Fibroblast of lung (primary cell): ENCODE results near the gene CMIP. TPM values are rescaled to one million over a fixed set of nuclear protein-coding genes. Genes with fewer than 3 reads are reported as not detected.

Source experiments
- DNase-seq, 2 donors: peaks; one replicate each; pipeline versions ENCODE4 v3.0.0 to v3.0.0-alpha.2; 2010; ENCODE audit warnings: low read depth in 2 of 2
- H2AFZ ChIP-seq: 2 replicates; pipeline ENCODE4 v1.5.1; 2012; ENCODE audit warnings: low read length, control low read depth, inconsistent platforms
- H3K27ac ChIP-seq: 2 replicates; pipeline ENCODE4 v1.5.1; 2011; ENCODE audit warnings: low read length, control low read depth; ENCODE audit not compliant: insufficient read depth
- H3K27me3 ChIP-seq: 2 replicates; pipeline ENCODE4 v1.5.1; 2011; ENCODE audit warnings: mild to moderate bottlenecking, low read length; ENCODE audit not compliant: control insufficient read depth, insufficient read depth
- H3K36me3 ChIP-seq: 2 replicates; pipeline ENCODE4 v1.5.1; 2011; ENCODE audit warnings: low read length; ENCODE audit not compliant: control insufficient read depth, insufficient read depth
- H3K4me1 ChIP-seq: 2 replicates; pipeline ENCODE4 v1.5.1; 2011; ENCODE audit warnings: low read length; ENCODE audit not compliant: control insufficient read depth, insufficient read depth; ENCODE audit errors: extremely low read depth
- H3K4me2 ChIP-seq: 2 replicates; pipeline ENCODE4 v1.5.1; 2011; ENCODE audit warnings: low read length, control low read depth; ENCODE audit not compliant: insufficient read depth; ENCODE audit errors: extremely low read depth
- H3K4me3 ChIP-seq, 4 experiments: fragments of 200-600 bp in 1 of 4; sonication (generic) in 1 of 4; replicated peaks in 1 of 4; 2 replicates each; pipeline ENCODE4 v1.5.1; 2011 to 2016; ENCODE audit warnings: low read length in 4 of 4, low read depth in 3 of 4, mild to moderate bottlenecking in 3 of 4, control low read depth in 2 of 4, inconsistent platforms in 1 of 4, mixed read lengths in 1 of 4; ENCODE audit not compliant: insufficient read depth in 1 of 4; ENCODE audit errors: control extremely low read depth in 1 of 4
- H3K79me2 ChIP-seq: 2 replicates; pipeline ENCODE4 v1.5.1; 2012; ENCODE audit warnings: mild to moderate bottlenecking, low read length, inconsistent platforms; ENCODE audit not compliant: control insufficient read depth, insufficient read depth
- H3K9ac ChIP-seq: 2 replicates; pipeline ENCODE4 v1.5.1; 2011; ENCODE audit warnings: mild to moderate bottlenecking, low read length, control low read depth; ENCODE audit not compliant: insufficient read depth
- H3K9me3 ChIP-seq: 2 replicates; pipeline ENCODE4 v1.5.1; 2012; ENCODE audit warnings: low read depth, low read length; ENCODE audit not compliant: control insufficient read depth, insufficient read depth
- H4K20me1 ChIP-seq: 2 replicates; pipeline ENCODE4 v1.5.1; 2011; ENCODE audit warnings: low read length; ENCODE audit not compliant: control insufficient read depth, insufficient read depth; ENCODE audit errors: extremely low read depth
- CTCF ChIP-seq, 2 donors: IDR thresholded peaks in 1 of 2; conservative IDR thresholded peaks in 1 of 2; 1 replicate in 1 of 2; 2 replicates in 1 of 2; pipeline ENCODE4 v1.5.1; 2011 to 2012; ENCODE audit warnings: low read length in 2 of 2, control low read depth in 1 of 2, inconsistent platforms in 1 of 2, low read depth in 1 of 2, mild to moderate bottlenecking in 1 of 2
- EZH2 ChIP-seq: IDR thresholded peaks from 2 replicates; pipeline ENCODE4 v1.5.1; 2012; ENCODE audit warnings: low read length, control low read depth, mild to moderate bottlenecking; ENCODE audit errors: missing control alignments
- polyA plus RNA-seq, 2 donors: library from polyadenylated mRNA; depleted of rRNA in 1 of 2; stranded (reverse) in 1 of 2; unstranded in 1 of 2; fragments of >200 nt; gene quantifications; 2 replicates each; pipeline ENCODE4 v1.2.1, GENCODE V29; 2011 to 2012; ENCODE audit warnings: missing spikeins in 1 of 2
- total RNA-seq: library from RNA; depleted of rRNA; stranded (reverse); fragments of >200 nt; gene quantifications from 2 replicates; pipeline ENCODE4 v1.2.1, GENCODE V29; 2014

The CMIP gene
- total and polyA plus RNA-seq, 2 donors (not counting 1 experiment from before 2014, with no cell fraction given) = 1.9 to 5.1 TPM

- peaks cover 5% of the 10 kb centered on the region for H3K79me2 ChIP-seq
- DNase-seq = no peak
- no peaks in the 10 kb centered on the region for H4K20me1 ChIP-seq
- H3K36me3 ChIP-seq = no peaks in the 10 kb centered on the region
- no peak overlapping the region for H3K4me2 ChIP-seq
- H2AFZ ChIP-seq = no peak overlapping the region
- H3K9ac ChIP-seq = no peak overlapping the region
- no peaks in the 10 kb centered on the region for H3K9me3 ChIP-seq
- no peaks in the 10 kb centered on the region for H3K27me3 ChIP-seq
- TF ChIP-seq CTCF (conservative IDR thresholded peaks at IDR 0.05 in 1 of 2, IDR thresholded peaks at IDR 0.05 in 1 of 2; ENCODE audit: low read depth in 1 of 2, low read length in 2 of 2) = no peak
- TF ChIP-seq EZH2 = no peak
- H3K4me3 ChIP-seq = no peak overlapping the region
- peaks cover 2% of the 10 kb centered on the region for H3K4me1 ChIP-seq
- no peak overlapping the region for H3K27ac ChIP-seq
Observed at GRCh38 chr16:81464279-81464678, 19.7 kb downstream of the CMIP start.

- no peak for DNase-seq
- Histone ChIP-seq H3K9me3 (no peaks in the 10 kb centered on the region), H3K4me3 (no peak overlapping the region), H2AFZ (no peak overlapping the region), H3K27me3 (no peaks in the 10 kb centered on the region), H3K79me2 (peaks cover 5% of the 10 kb centered on the region), H3K4me1 (peaks cover 2% of the 10 kb centered on the region), H4K20me1 (no peaks in the 10 kb centered on the region), H3K9ac (no peak overlapping the region), H3K36me3 (no peaks in the 10 kb centered on the region), H3K27ac (no peak overlapping the region), H3K4me2 (no peak overlapping the region)
- no peak for TF ChIP-seq EZH2
- no peak for TF ChIP-seq CTCF (conservative IDR thresholded peaks at IDR 0.05 in 1 of 2, IDR thresholded peaks at IDR 0.05 in 1 of 2; ENCODE audit: low read depth in 1 of 2, low read length in 2 of 2)
Observed at GRCh38 chr16:81465375-81465943, 20.9 kb downstream of the CMIP start.

DNA sequence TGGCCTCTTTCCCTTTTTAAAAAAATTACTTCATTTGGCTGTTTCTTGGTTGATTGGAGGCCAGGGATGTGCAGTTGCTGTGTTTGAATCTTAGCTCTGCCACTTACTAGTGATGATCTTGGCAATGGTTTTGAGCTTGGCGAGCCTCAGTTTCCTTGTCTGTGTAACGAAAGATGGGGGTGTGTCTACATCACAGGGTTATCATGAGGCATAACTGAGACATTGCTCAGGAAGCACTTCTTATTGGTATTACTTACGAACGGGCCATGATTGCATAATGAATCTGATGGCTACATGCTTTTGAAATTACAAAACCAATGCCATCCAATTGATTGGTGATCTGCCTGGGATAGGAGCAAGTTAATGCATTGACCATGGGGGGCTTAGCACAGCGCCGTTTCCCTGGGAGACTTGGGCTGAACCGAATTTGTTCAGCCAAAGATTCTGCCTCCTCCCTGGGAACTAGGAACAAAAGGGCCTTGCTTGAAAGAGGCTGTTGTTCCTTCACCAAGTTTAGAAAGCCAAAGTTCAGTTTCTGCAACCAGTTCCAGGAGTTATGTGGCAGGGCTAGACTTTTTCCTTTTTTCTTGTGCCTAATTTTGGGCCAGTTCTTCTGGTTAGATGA is 21.9 kb downstream of the CMIP start:
- DNase-seq = peak; percentile 53 to 58
- Histone ChIP-seq H4K20me1 (no peaks in the 10 kb centered on the region), H3K4me3 (no peak overlapping the region), H3K79me2 (peaks cover 5% of the 10 kb centered on the region), H3K4me1 (peaks cover 2% of the 10 kb centered on the region), H2AFZ (no peak overlapping the region), H3K36me3 (no peaks in the 10 kb centered on the region), H3K27me3 (no peaks in the 10 kb centered on the region), H3K9me3 (no peaks in the 10 kb centered on the region), H3K27ac (no peak overlapping the region), H3K4me2 (no peak overlapping the region), H3K9ac (no peak overlapping the region)
- TF ChIP-seq CTCF (conservative IDR thresholded peaks at IDR 0.05 in 1 of 2, IDR thresholded peaks at IDR 0.05 in 1 of 2; ENCODE audit: low read depth in 1 of 2, low read length in 2 of 2) = no peak
- TF ChIP-seq EZH2 = no peak
